ENCODE measurements around the gene CACNG3. TPM values are rescaled to one million over a fixed set of nuclear protein-coding genes. Genes with fewer than 3 reads are reported as not detected.

CACNG3 gene
- total and polyA plus RNA-seq, 2 of the 13 experiments (the other 11 are each of a cell fraction or from before 2014, with no cell fraction given): not detected

DNA sequence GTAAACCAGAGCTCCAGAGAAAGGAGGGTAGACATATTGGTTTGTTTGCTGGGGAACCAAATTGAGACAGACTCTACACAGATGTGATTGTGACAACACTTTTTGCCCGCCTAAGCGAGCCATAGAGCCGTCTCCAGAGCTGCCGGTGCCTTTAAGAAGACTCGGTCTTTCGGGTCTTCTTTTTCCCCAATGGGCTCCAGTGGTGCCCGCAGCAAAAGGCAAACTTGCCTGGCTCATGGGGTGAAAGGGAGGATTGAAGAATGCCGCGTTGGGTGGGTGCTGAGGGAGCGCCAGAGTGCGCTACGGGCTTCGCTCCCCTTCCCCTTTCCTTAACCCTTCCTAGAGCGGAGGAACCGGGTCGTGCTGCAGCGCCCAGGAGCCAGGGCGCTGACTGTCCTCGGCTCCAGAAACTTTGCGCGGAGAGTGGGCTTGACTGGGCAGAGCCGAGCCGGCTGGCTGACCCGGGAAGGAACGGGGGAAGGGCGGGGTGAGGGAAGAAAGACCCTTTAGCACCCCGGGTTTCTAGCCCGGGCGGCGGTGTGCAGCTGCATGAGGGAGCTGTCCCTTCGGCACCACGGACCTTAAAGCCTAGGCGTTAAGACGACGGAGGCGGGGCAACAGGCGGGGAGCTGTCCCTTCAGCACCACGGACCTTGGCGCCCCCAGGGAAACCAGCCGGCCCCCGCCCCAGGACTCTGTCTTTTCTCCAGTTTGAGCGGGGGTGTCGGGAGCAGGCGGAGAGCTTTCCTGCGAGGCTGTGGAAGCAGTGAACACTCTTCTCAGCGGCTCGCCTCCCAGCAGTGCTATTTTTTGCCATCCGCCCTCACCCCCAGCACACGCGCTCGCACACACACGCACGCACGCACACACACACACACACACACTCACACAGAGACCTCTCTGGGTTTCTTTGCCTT is at the start of gene CACNG3 (continued):
- TF ChIP-seq ZNF652 (CRISPR knock-in tag; IDR thresholded peaks at IDR 0.05; ENCODE audit: borderline replicate concordance, low read depth) (no peak), MAFK (conservative IDR thresholded peaks at IDR 0.05 in 1 of 2, IDR thresholded peaks at IDR 0.05 in 1 of 2; ENCODE audit: low read length in 2 of 2) (no peak), ZNF737 (CRISPR knock-in tag; IDR thresholded peaks at IDR 0.05; ENCODE audit: borderline replicate concordance) (no peak), ZBTB20 (CRISPR knock-in tag; IDR thresholded peaks at IDR 0.05; ENCODE audit: borderline replicate concordance, low read depth) (no peak), ATRX (CRISPR knock-in tag; IDR thresholded peaks at IDR 0.05; ENCODE audit: borderline replicate concordance) (no peak), KLF9 (CRISPR knock-in tag; IDR thresholded peaks at IDR 0.05; ENCODE audit: low read depth) (no peak), TEAD2 (CRISPR knock-in tag; IDR thresholded peaks at IDR 0.05) (no peak), NAIF1 (CRISPR knock-in tag; IDR thresholded peaks at IDR 0.05; ENCODE audit: borderline replicate concordance) (no peak), WIZ (CRISPR knock-in tag; IDR thresholded peaks at IDR 0.05) (peak; percentile 89; the same call in 1 of the 2 replicates), MED1 (CRISPR knock-in tag; IDR thresholded peaks at IDR 0.05) (no peak), ZNF788 (CRISPR knock-in tag; IDR thresholded peaks at IDR 0.05; ENCODE audit: borderline replicate concordance) (no peak), HDAC2 (CRISPR knock-in tag; IDR thresholded peaks at IDR 0.05) (peak; percentile 51; the same call in 1 of the 2 replicates), FOXP1 (IDR thresholded peaks at IDR 0.05) (no peak), FOXP1 (CRISPR knock-in tag; IDR thresholded peaks at IDR 0.05) (no peak), ZNF136 (CRISPR knock-in tag; IDR thresholded peaks at IDR 0.05; ENCODE audit: low read depth) (no peak), ZFP36L1 (CRISPR knock-in tag; IDR thresholded peaks at IDR 0.05) (no peak), NCOR1 (IDR thresholded peaks at IDR 0.05; ENCODE audit: borderline replicate concordance, low read length) (no peak), ZNF766 (CRISPR knock-in tag; IDR thresholded peaks at IDR 0.05; ENCODE audit: borderline replicate concordance) (no peak), CREB1 (IDR thresholded peaks at IDR 0.05) (no peak), CREB1 (CRISPR knock-in tag; IDR thresholded peaks at IDR 0.05) (no peak), ZNF564 (CRISPR knock-in tag; IDR thresholded peaks at IDR 0.05) (0 out of 2 replicates have a peak, but pooled peaks have one; percentile 33), FOXK2 (IDR thresholded peaks at IDR 0.05) (no peak)
- TF ChIP-seq, protein P1, sequence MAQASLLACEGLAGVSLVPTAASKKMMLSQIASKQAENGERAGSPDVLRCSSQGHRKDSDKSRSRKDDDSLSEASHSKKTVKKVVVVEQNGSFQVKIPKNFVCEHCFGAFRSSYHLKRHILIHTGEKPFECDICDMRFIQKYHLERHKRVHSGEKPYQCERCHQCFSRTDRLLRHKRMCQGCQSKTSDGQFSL (CRISPR knock-in tag; IDR thresholded peaks at IDR 0.05): no peak
- TF ChIP-seq, protein P2, sequence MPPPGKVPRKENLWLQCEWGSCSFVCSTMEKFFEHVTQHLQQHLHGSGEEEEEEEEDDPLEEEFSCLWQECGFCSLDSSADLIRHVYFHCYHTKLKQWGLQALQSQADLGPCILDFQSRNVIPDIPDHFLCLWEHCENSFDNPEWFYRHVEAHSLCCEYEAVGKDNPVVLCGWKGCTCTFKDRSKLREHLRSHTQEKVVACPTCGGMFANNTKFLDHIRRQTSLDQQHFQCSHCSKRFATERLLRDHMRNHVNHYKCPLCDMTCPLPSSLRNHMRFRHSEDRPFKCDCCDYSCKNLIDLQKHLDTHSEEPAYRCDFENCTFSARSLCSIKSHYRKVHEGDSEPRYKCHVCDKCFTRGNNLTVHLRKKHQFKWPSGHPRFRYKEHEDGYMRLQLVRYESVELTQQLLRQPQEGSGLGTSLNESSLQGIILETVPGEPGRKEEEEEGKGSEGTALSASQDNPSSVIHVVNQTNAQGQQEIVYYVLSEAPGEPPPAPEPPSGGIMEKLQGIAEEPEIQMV (CRISPR knock-in tag; IDR thresholded peaks at IDR 0.05; ENCODE audit: low read depth): no peak
- TF ChIP-seq, protein P3, sequence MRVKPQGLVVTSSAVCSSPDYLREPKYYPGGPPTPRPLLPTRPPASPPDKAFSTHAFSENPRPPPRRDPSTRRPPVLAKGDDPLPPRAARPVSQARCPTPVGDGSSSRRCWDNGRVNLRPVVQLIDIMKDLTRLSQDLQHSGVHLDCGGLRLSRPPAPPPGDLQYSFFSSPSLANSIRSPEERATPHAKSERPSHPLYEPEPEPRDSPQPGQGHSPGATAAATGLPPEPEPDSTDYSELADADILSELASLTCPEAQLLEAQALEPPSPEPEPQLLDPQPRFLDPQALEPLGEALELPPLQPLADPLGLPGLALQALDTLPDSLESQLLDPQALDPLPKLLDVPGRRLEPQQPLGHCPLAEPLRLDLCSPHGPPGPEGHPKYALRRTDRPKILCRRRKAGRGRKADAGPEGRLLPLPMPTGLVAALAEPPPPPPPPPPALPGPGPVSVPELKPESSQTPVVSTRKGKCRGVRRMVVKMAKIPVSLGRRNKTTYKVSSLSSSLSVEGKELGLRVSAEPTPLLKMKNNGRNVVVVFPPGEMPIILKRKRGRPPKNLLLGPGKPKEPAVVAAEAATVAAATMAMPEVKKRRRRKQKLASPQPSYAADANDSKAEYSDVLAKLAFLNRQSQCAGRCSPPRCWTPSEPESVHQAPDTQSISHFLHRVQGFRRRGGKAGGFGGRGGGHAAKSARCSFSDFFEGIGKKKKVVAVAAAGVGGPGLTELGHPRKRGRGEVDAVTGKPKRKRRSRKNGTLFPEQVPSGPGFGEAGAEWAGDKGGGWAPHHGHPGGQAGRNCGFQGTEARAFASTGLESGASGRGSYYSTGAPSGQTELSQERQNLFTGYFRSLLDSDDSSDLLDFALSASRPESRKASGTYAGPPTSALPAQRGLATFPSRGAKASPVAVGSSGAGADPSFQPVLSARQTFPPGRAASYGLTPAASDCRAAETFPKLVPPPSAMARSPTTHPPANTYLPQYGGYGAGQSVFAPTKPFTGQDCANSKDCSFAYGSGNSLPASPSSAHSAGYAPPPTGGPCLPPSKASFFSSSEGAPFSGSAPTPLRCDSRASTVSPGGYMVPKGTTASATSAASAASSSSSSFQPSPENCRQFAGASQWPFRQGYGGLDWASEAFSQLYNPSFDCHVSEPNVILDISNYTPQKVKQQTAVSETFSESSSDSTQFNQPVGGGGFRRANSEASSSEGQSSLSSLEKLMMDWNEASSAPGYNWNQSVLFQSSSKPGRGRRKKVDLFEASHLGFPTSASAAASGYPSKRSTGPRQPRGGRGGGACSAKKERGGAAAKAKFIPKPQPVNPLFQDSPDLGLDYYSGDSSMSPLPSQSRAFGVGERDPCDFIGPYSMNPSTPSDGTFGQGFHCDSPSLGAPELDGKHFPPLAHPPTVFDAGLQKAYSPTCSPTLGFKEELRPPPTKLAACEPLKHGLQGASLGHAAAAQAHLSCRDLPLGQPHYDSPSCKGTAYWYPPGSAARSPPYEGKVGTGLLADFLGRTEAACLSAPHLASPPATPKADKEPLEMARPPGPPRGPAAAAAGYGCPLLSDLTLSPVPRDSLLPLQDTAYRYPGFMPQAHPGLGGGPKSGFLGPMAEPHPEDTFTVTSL (CRISPR knock-in tag; IDR thresholded peaks at IDR 0.05; ENCODE audit: borderline replicate concordance): no peak
